ENCODE measurements around the gene TLX1. TPM values are rescaled to one million over a fixed set of nuclear protein-coding genes. Genes with fewer than 3 reads are reported as not detected.

Gene TLX1
- total RNA-seq, 1 experiment from 2014 or later, result not detected

DNA sequence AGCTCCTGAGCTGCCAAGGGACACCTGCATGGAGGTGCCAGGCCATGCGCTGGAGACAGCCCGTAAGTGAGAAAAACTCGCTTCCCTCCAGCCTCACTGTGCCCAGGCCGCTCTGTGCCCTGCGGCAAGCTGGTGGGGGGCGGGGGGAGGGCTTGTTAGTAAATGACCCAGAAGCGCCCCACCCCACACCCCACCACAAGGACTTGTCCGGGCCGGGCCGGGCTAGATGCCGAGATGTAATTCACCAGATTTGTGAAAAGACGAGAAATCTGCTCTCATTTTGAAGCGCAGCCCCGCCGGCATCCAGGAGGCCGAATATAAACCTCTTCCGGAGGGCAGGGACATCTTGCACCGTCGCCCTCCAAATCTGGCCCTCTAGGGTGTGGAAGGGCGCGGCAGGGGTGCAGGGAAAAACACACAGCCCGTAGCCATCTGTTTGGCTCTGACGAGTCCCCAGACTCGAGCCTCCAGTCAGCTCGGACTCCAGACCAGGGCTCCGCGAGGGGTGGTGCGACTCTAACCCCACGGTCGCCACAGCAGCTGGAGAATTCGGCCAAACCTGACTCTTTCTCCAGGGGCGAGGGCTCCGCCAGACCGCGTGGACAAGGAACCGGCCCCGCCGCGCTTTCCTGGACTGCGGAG, 14.8 kb downstream of the TLX1 start:
- Histone ChIP-seq H3K36me3 (ENCODE audit: low read depth) (no peaks in the 10 kb centered on the region), H4K20me1 (ENCODE audit: insufficient read depth) (no peaks in the 10 kb centered on the region), H3K9me2 (ENCODE audit: insufficient read depth) (no peaks in the 10 kb centered on the region), H3K4me1 (replicated peaks; ENCODE audit: insufficient read depth) (no peaks in the 10 kb centered on the region), H3K27me3 (ENCODE audit: insufficient read depth, low read depth) (peaks cover 52% of the 10 kb centered on the region), H3K4me3 (no peak overlapping the region), H3K9me3 (ENCODE audit: insufficient read depth, low read depth) (no peaks in the 10 kb centered on the region), H2AFZ (no peak overlapping the region), H3K4me2 (no peak overlapping the region), H3F3A (ENCODE audit: insufficient read depth, low read depth) (no peaks in the 10 kb centered on the region), H3K79me2 (ENCODE audit: low read depth) (no peaks in the 10 kb centered on the region), H3K27ac (no peak overlapping the region)
- ChIA-PET POLR2A (ENCODE audit: unreplicated experiment) (interaction anchor here (0.5 kb wide), 1 partner anchor 35 kb away, joined by 3 read pairs; no protein-coding TSS in a partner anchor), CTCF (no interaction called here)
- intact Hi-C loops (cut with micrococcal nuclease; ENCODE audit: unreplicated experiment), result no loop called here
- TF ChIP-seq, protein P1, sequence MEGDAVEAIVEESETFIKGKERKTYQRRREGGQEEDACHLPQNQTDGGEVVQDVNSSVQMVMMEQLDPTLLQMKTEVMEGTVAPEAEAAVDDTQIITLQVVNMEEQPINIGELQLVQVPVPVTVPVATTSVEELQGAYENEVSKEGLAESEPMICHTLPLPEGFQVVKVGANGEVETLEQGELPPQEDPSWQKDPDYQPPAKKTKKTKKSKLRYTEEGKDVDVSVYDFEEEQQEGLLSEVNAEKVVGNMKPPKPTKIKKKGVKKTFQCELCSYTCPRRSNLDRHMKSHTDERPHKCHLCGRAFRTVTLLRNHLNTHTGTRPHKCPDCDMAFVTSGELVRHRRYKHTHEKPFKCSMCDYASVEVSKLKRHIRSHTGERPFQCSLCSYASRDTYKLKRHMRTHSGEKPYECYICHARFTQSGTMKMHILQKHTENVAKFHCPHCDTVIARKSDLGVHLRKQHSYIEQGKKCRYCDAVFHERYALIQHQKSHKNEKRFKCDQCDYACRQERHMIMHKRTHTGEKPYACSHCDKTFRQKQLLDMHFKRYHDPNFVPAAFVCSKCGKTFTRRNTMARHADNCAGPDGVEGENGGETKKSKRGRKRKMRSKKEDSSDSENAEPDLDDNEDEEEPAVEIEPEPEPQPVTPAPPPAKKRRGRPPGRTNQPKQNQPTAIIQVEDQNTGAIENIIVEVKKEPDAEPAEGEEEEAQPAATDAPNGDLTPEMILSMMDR (conservative IDR thresholded peaks at IDR 0.05), result no peak
- no peak for TF ChIP-seq EZH2 (IDR thresholded peaks at IDR 0.05; ENCODE audit: low read depth)
- no peak for DNase-seq
- no TSS peak for BruUV-seq (replicated peaks)

DNA sequence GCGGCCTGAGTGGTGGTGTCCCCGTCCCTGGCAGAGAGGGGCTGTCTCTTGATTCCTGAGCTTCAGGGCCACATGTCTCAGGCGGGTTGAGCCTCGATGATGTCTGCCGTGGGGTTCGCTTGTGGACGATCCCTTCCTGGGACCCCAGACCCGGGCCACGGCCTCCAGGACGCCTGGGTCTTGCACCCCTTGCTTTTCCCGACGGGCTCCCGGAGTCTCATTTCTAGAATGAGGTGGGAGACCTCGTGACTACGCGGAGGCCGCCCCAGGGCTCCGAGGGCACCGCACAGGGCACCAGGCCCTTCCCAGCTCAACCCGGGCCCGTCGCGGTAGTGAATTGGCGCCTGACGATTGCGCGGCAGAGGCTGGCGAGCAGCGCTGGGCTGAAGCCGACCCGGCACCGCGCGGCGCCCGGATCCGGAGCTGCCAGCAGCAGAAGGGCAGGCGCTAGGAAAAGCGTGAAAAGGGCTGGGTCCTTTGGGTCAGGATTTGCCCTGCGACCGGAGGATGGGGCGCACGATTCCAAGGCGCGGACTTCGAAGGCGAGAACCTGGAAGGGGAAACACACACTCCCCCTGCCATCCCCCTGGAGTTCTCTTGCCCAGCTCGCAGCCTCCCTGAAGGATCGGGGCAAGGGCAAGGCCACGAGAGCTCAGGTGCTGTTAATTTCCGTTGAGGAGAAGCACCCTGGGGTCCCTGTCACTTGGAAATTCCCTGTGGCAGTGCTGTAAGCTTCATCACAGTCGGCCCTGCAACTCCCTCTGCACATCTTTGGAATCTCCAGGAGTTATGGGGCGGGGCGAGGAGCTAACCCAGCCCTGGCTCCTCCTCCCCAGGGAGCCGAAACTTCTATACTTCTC, 15.5 kb downstream of the TLX1 start:
- POLR2A ChIA-PET (ENCODE audit: unreplicated experiment), result interaction anchor here (0.5 kb wide), 1 partner anchor 36 kb away, joined by 3 read pairs; no protein-coding TSS in a partner anchor
- no TSS peak for BruUV-seq (replicated peaks)
- intact Hi-C loops (cut with micrococcal nuclease; ENCODE audit: unreplicated experiment), result no loop called here
- H3K27me3 ChIP-seq (ENCODE audit: insufficient read depth, low read depth), result peaks cover 60% of the 10 kb centered on the region
- H3K79me2 ChIP-seq (ENCODE audit: low read depth), result no peaks in the 10 kb centered on the region
- no peaks in the 10 kb centered on the region for H3K4me1 ChIP-seq (replicated peaks; ENCODE audit: insufficient read depth)
- H3K4me3 ChIP-seq, result no peak overlapping the region
- H3K4me2 ChIP-seq, result no peak overlapping the region
- no peaks in the 10 kb centered on the region for H4K20me1 ChIP-seq (ENCODE audit: insufficient read depth)
- CTCF ChIA-PET, result no interaction called here
- no peaks in the 10 kb centered on the region for H3K36me3 ChIP-seq (ENCODE audit: low read depth)
- no peak overlapping the region for H3K27ac ChIP-seq
- no peaks in the 10 kb centered on the region for H3K9me2 ChIP-seq (ENCODE audit: insufficient read depth)
- no peak for DNase-seq
- no peak overlapping the region for H2AFZ ChIP-seq
- no peaks in the 10 kb centered on the region for H3F3A ChIP-seq (ENCODE audit: insufficient read depth, low read depth)
- H3K9me3 ChIP-seq (ENCODE audit: insufficient read depth, low read depth), result no peaks in the 10 kb centered on the region
- TF ChIP-seq, protein P1 (conservative IDR thresholded peaks at IDR 0.05), result no peak
- TF ChIP-seq EZH2 (IDR thresholded peaks at IDR 0.05; ENCODE audit: low read depth), result no peak

DNA sequence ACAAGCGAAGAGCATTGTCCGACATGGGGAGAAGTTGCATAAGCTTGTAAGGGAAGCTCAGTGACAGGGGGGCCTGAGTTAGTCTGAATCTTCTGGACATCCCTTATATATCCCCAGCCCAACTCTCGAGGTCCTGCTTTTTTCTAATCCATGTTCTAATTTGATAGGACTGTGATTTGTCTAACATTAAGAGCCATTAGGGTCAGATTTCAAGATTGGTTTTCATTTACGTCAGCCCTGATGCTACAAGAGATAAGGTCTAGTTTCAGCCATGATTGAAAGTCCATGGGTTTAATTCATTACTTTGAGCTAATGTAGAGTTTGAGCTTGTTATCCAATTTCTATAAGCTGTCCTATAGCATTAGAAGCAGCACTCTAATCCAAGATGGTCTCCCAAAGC, 20.3 kb downstream of the TLX1 start:
- ChIA-PET CTCF (no interaction called here), POLR2A (ENCODE audit: unreplicated experiment) (no interaction called here)
- Histone ChIP-seq H3K4me1 (replicated peaks; ENCODE audit: insufficient read depth) (no peaks in the 10 kb centered on the region), H3K79me2 (ENCODE audit: low read depth) (no peaks in the 10 kb centered on the region), H3K27me3 (ENCODE audit: insufficient read depth, low read depth) (peaks cover 69% of the 10 kb centered on the region), H3F3A (ENCODE audit: insufficient read depth, low read depth) (no peaks in the 10 kb centered on the region), H3K9me2 (ENCODE audit: insufficient read depth) (no peaks in the 10 kb centered on the region), H4K20me1 (ENCODE audit: insufficient read depth) (no peaks in the 10 kb centered on the region), H3K9me3 (ENCODE audit: insufficient read depth, low read depth) (no peaks in the 10 kb centered on the region), H3K27ac (no peak overlapping the region), H3K4me2 (no peak overlapping the region), H3K4me3 (no peak overlapping the region), H3K36me3 (ENCODE audit: low read depth) (no peaks in the 10 kb centered on the region), H2AFZ (no peak overlapping the region)
- intact Hi-C loops (cut with micrococcal nuclease; ENCODE audit: unreplicated experiment), result no loop called here
- no TSS peak for BruUV-seq (replicated peaks)
- no peak for DNase-seq
- TF ChIP-seq, protein P1 (conservative IDR thresholded peaks at IDR 0.05), result no peak
- no peak for TF ChIP-seq EZH2 (IDR thresholded peaks at IDR 0.05; ENCODE audit: low read depth)
